K562 (cell line): ENCODE measurements around the gene ETS2. TPM values are rescaled to one million over a fixed set of nuclear protein-coding genes. Genes with fewer than 3 reads are reported as not detected.
A peak's percentile ranks its signal among the peaks of the same experiment; 100 is the strongest.

Source experiments
- ARID2 ChIP-seq: fragments of 450-650 bp; IDR thresholded peaks from 2 replicates; pipeline ENCODE4 v1.6.1; 2017; ENCODE audit warnings: antibody characterized with exemption, mild to moderate bottlenecking
- BCL6 ChIP-seq: fragments of 250-450 bp; sonication (Bioruptor Pico); IDR thresholded peaks from 2 replicates; pipeline ENCODE4 v1.4.0; 2020
- CBX3 ChIP-seq, 2 experiments: IDR thresholded peaks; 1 replicate in 1 of 2; 2 replicates in 1 of 2; pipeline ENCODE4 v1.6.1; 2012; ENCODE audit warnings: inconsistent platforms in 2 of 2, low read length in 2 of 2, borderline replicate concordance in 1 of 2, control low read depth in 1 of 2
- ETS2 ChIP-seq: IDR thresholded peaks from 2 replicates; pipeline ENCODE4 v1.6.1; 2016; ENCODE audit warnings: borderline replicate concordance, missing genetic modification characterization, mild to moderate bottlenecking, moderate library complexity, missing compliant biosample characterization; ENCODE audit not compliant: poor library complexity, severe bottlenecking
- FOXJ2 ChIP-seq: fragments of 200-800 bp; sonication (Bioruptor generic); IDR thresholded peaks from 2 replicates; pipeline ENCODE4 v1.6.1; 2016; ENCODE audit warnings: missing genetic modification characterization, missing compliant biosample characterization
- IRF1 ChIP-seq: sonication (generic); formaldehyde crosslinking; IDR thresholded peaks from 2 replicates; pipeline ENCODE4 v1.8.0; 2022; ENCODE audit warnings: missing genetic modification reagents, mild to moderate bottlenecking, borderline replicate concordance
- MED1 ChIP-seq: sonication (generic); formaldehyde crosslinking; IDR thresholded peaks from 2 replicates; pipeline ENCODE4 v1.8.1; 2023; ENCODE audit warnings: missing genetic modification reagents, borderline replicate concordance
- NFXL1 ChIP-seq: fragments of 450-650 bp; formaldehyde crosslinking; IDR thresholded peaks from 2 replicates; pipeline ENCODE4 v1.4.0; 2021; ENCODE audit warnings: mild to moderate bottlenecking
- NR0B1 ChIP-seq: fragments of 450-650 bp; IDR thresholded peaks from one replicate; pipeline ENCODE4 v1.6.1; 2018; ENCODE audit warnings: mild to moderate bottlenecking, moderate library complexity; ENCODE audit not compliant: partially characterized antibody
- POLR2AphosphoS5 ChIP-seq: IDR thresholded peaks from 2 replicates; pipeline ENCODE4 v1.6.1; 2011; ENCODE audit warnings: mild to moderate bottlenecking, low read depth, low read length, moderate library complexity; ENCODE audit not compliant: control insufficient read depth, insufficient read depth
- RAD51 ChIP-seq: fragments of 450-650 bp; IDR thresholded peaks from 2 replicates; pipeline ENCODE4 v1.7.1; 2016; ENCODE audit warnings: low read depth, mild to moderate bottlenecking, borderline replicate concordance
- RBM39 ChIP-seq: fragments of 200-400 bp; formaldehyde crosslinking; optimal IDR thresholded peaks from 2 replicates; pipeline ENCODE3; 2018; ENCODE audit warnings: low read depth, low read length
- SAFB2 ChIP-seq: fragments of 200-400 bp; formaldehyde crosslinking; IDR thresholded peaks from 2 replicates; pipeline ENCODE4 v1.6.1; 2018; ENCODE audit warnings: borderline replicate concordance, low read length, low read depth, moderate library complexity; ENCODE audit not compliant: severe bottlenecking
- SMAD2 ChIP-seq: fragments of 150-350 bp; IDR thresholded peaks from 2 replicates; pipeline ENCODE4 v1.6.1; 2014; ENCODE audit warnings: low read depth, mild to moderate bottlenecking, low read length
- SRSF3 ChIP-seq: fragments of 200-400 bp; formaldehyde crosslinking; IDR thresholded peaks from 2 replicates; pipeline ENCODE4 v1.6.1; 2016; ENCODE audit warnings: mild to moderate bottlenecking, low read length, moderate library complexity; ENCODE audit not compliant: insufficient read depth
- THRB ChIP-seq: fragments of 450-650 bp; formaldehyde crosslinking; conservative IDR thresholded peaks from 2 replicates; pipeline ENCODE4 v1.4.0; 2022; ENCODE audit warnings: mild to moderate bottlenecking, missing genetic modification characterization
- ZBTB8A ChIP-seq: fragments of 450-650 bp; IDR thresholded peaks from 2 replicates; pipeline ENCODE4 v1.6.1; 2018; ENCODE audit warnings: mild to moderate bottlenecking, moderate library complexity; ENCODE audit not compliant: partially characterized antibody
- ZKSCAN8 ChIP-seq: fragments of 200-800 bp; sonication (Bioruptor generic); IDR thresholded peaks from 2 replicates; pipeline ENCODE4 v1.6.1; 2016; ENCODE audit warnings: missing genetic modification characterization, missing compliant biosample characterization
- ZNF311 ChIP-seq: fragments of 250-450 bp; sonication (Bioruptor Pico); IDR thresholded peaks from 2 replicates; pipeline ENCODE4 v1.4.0; 2020; ENCODE audit warnings: mild to moderate bottlenecking, moderate library complexity
- ZNF696 ChIP-seq: fragments of 250-450 bp; sonication (Bioruptor Pico); conservative IDR thresholded peaks from 2 replicates; pipeline ENCODE4 v1.4.0; 2020; ENCODE audit warnings: mild to moderate bottlenecking, moderate library complexity
- polyA plus RNA-seq, 8 experiments: library from polyadenylated mRNA; depleted of rRNA in 4 of 8; stranded (reverse) in 5 of 8; unstranded in 3 of 8; fragments of >200 nt; fragmentation: Nextera tagmentation in 2 of 8; fragmentation: Illumina TruSeq in 1 of 8; extraction: Ambion mirVana in 2 of 8; extraction: Trizol in 1 of 8; gene quantifications; 2 replicates each; pipeline versions ENCODE4 v1.2.1 to v1.2.3, GENCODE V29; 2011 to 2014; ENCODE audit warnings: inconsistent platforms in 1 of 8, missing spikeins in 1 of 8
- total RNA-seq, 7 experiments: library from RNA; depleted of rRNA in 6 of 7; stranded (reverse); fragments of >200 nt in 6 of 7; fragmentation: Illumina TruSeq in 2 of 7; extraction: Trizol in 2 of 7; gene quantifications; 2 replicates each; pipeline versions ENCODE4 v1.2.1 to v1.2.3, GENCODE V29; 2011 to 2021; ENCODE audit warnings: low replicate concordance in 1 of 7
- TF ChIP-seq, protein P1 (sequence below): sonication (generic); formaldehyde crosslinking; IDR thresholded peaks from 2 replicates; pipeline ENCODE4 v1.8.0; 2023; ENCODE audit warnings: mild to moderate bottlenecking, missing genetic modification reagents

ETS2 gene
- total and polyA plus RNA-seq, 9 of the 15 experiments (the other 6 are each of a cell fraction or from before 2014, with no cell fraction given): 1.7 to 24.4 (median 12.2) TPM

DNA sequence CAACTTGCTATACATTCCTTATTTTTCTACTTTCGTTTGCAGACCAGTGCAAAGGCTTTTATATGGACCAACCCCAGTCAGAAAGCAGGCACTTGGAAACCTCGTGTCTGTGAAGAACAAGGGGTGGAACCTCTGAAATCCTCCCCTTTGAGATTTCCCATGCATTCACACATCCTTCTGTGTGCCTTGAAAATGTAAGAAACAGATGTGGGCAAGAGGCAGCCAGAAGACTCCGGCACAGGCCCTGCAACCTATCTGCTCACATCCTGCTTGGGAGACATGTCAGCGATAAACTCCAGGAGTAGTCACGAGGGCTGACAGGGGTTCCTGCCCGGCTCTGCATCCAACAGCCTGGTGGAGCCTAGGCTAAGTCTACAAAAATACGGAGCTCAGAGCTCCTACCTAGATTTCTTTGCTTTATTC, 42.5 kb downstream of the ETS2 start (continued):
- TF ChIP-seq NR0B1 (no peak), CBX3 (IDR thresholded peaks at IDR 0.05; ENCODE audit: borderline replicate concordance in 1 of 2, low read length in 2 of 2) (no peak), MED1 (CRISPR knock-in tag) (no peak), THRB (CRISPR knock-in tag) (no peak), IRF1 (CRISPR knock-in tag) (no peak), ZBTB8A (no peak), BCL6 (CRISPR knock-in tag) (no peak), FOXJ2 (no peak), SAFB2 (no peak), ZNF311 (no peak), ZNF696 (CRISPR knock-in tag) (no peak), NFXL1 (no peak), ARID2 (no peak), RBM39 (no peak), ZKSCAN8 (CRISPR knock-in tag) (0 out of 2 replicates have a peak, but pooled peaks have one; percentile 33), RAD51 (peak; percentile 53; the same call in 1 of the 2 replicates), SMAD2 (no peak), SRSF3 (no peak), ETS2 (tag) (no peak), POLR2AphosphoS5 (no peak)
- TF ChIP-seq, protein P1, sequence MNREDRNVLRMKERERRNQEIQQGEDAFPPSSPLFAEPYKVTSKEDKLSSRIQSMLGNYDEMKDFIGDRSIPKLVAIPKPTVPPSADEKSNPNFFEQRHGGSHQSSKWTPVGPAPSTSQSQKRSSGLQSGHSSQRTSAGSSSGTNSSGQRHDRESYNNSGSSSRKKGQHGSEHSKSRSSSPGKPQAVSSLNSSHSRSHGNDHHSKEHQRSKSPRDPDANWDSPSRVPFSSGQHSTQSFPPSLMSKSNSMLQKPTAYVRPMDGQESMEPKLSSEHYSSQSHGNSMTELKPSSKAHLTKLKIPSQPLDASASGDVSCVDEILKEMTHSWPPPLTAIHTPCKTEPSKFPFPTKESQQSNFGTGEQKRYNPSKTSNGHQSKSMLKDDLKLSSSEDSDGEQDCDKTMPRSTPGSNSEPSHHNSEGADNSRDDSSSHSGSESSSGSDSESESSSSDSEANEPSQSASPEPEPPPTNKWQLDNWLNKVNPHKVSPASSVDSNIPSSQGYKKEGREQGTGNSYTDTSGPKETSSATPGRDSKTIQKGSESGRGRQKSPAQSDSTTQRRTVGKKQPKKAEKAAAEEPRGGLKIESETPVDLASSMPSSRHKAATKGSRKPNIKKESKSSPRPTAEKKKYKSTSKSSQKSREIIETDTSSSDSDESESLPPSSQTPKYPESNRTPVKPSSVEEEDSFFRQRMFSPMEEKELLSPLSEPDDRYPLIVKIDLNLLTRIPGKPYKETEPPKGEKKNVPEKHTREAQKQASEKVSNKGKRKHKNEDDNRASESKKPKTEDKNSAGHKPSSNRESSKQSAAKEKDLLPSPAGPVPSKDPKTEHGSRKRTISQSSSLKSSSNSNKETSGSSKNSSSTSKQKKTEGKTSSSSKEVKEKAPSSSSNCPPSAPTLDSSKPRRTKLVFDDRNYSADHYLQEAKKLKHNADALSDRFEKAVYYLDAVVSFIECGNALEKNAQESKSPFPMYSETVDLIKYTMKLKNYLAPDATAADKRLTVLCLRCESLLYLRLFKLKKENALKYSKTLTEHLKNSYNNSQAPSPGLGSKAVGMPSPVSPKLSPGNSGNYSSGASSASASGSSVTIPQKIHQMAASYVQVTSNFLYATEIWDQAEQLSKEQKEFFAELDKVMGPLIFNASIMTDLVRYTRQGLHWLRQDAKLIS (CRISPR knock-in tag): no peak
